ENCODE measurements around the gene SLC31A2. TPM values are rescaled to one million over a fixed set of nuclear protein-coding genes. Genes with fewer than 3 reads are reported as not detected.

Gene SLC31A2
- total RNA-seq, 2 donors from 2014 or later, result 8.8 to 34.3 TPM

GRCh38 chr9:113166039-113166438, 15.2 kb downstream of the SLC31A2 start:
- no peaks in the 10 kb centered on the region for H3K9me3 ChIP-seq
- TF ChIP-seq POLR2AphosphoS5 (IDR thresholded peaks at IDR 0.05) (no peak), POLR2A (IDR thresholded peaks at IDR 0.05) (no peak)
- WGBS, result 91% methylated on average over 4 of the region's 4 CpGs
- H3K27ac ChIP-seq, result no peak overlapping the region
- intact Hi-C loops (cut with DNase I), result no loop called here
- H3K36me3 ChIP-seq, result peaks cover 26 to 30% of the 10 kb centered on the region in 2 donors
- H3K4me3 ChIP-seq, result no peak overlapping the region
- DNase-seq (ENCODE audit: low spot score), result no peak
- H3K27me3 ChIP-seq (replicated peaks; ENCODE audit: insufficient read depth), result no peaks in the 10 kb centered on the region
- no peaks in the 10 kb centered on the region for H3K4me1 ChIP-seq (replicated peaks)

GRCh38 chr9:113168809-113169208, 18.0 kb downstream of the SLC31A2 start:
- H3K36me3 ChIP-seq, result peaks cover 29 to 30% of the 10 kb centered on the region in 2 donors
- WGBS, result 98% methylated on average over 5 of the region's 5 CpGs
- TF ChIP-seq CTCF (IDR thresholded peaks at IDR 0.05) (no peak), POLR2A (IDR thresholded peaks at IDR 0.05) (no peak), POLR2AphosphoS5 (IDR thresholded peaks at IDR 0.05) (no peak)

DNA sequence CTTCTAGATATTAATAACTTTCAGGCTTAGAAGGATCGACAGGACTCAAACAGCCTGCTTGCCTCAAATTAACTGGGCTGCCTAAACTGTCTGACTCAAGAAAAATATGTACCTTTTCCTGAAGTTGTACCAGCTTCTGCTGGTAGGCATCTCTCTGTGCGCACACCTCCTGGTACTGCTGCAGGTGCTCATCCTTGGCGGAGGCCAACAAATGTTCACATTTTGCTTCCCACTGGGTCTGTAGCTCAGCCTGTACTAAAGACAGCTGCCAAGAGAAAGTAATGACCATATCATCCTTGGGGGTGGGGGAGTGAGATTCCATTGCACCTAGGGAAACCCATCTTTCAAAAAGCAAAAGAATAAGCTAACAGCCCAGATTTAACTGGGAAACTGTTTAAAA, 22.5 kb downstream of the SLC31A2 start:
- WGBS, result 96% methylated on average over 3 of the region's 3 CpGs
- intact Hi-C loops (cut with DNase I), result no loop called here

More at GRCh38 chr9:113168809-113169208, 18.0 kb downstream of the SLC31A2 start:
- Histone ChIP-seq H3K4me3 (no peak overlapping the region), H3K4me1 (replicated peaks) (no peaks in the 10 kb centered on the region), H3K27me3 (replicated peaks; ENCODE audit: insufficient read depth) (no peaks in the 10 kb centered on the region), H3K9me3 (no peaks in the 10 kb centered on the region), H3K27ac (no peak overlapping the region)
- intact Hi-C loops (cut with DNase I), result no loop called here
- no peak for DNase-seq (ENCODE audit: low spot score)

GRCh38 chr9:113176803-113177202, 26.0 kb downstream of the SLC31A2 start:
- no peak for DNase-seq (ENCODE audit: low spot score)
- no peaks in the 10 kb centered on the region for H3K9me3 ChIP-seq
- H3K27ac ChIP-seq, result no peak overlapping the region
- no peaks in the 10 kb centered on the region for H3K27me3 ChIP-seq (replicated peaks; ENCODE audit: insufficient read depth)
- intact Hi-C loops (cut with DNase I), result no loop called here
- WGBS, result 98% methylated on average over 6 of the region's 6 CpGs
- H3K4me1 ChIP-seq (replicated peaks), result no peaks in the 10 kb centered on the region
- no peak overlapping the region for H3K4me3 ChIP-seq
- peaks cover 3 to 8% of the 10 kb centered on the region in 2 donors for H3K36me3 ChIP-seq
- TF ChIP-seq POLR2A (IDR thresholded peaks at IDR 0.05), result no peak
- TF ChIP-seq CTCF (IDR thresholded peaks at IDR 0.05), result no peak
- TF ChIP-seq POLR2AphosphoS5 (IDR thresholded peaks at IDR 0.05), result no peak

More for the DNA sequence above, 22.5 kb downstream of the SLC31A2 start:
- H3K4me1 ChIP-seq (replicated peaks), result no peaks in the 10 kb centered on the region
- no peak overlapping the region for H3K4me3 ChIP-seq
- H3K36me3 ChIP-seq, result peaks cover 27 to 28% of the 10 kb centered on the region in 2 donors
- no peaks in the 10 kb centered on the region for H3K9me3 ChIP-seq
- no peak overlapping the region for H3K27ac ChIP-seq
- H3K27me3 ChIP-seq (replicated peaks; ENCODE audit: insufficient read depth), result no peaks in the 10 kb centered on the region
- no peak for DNase-seq (ENCODE audit: low spot score)
- TF ChIP-seq POLR2AphosphoS5 (IDR thresholded peaks at IDR 0.05) (no peak), POLR2A (IDR thresholded peaks at IDR 0.05) (no peak), CTCF (IDR thresholded peaks at IDR 0.05) (no peak)

GRCh38 chr9:113177251-113177650, 26.4 kb downstream of the SLC31A2 start:
- peaks cover 3 to 8% of the 10 kb centered on the region in 2 donors for H3K36me3 ChIP-seq
- no peaks in the 10 kb centered on the region for H3K9me3 ChIP-seq
- intact Hi-C loops (cut with DNase I), result no loop called here
- 99% methylated on average over 2 of the region's 2 CpGs for WGBS
- no peak overlapping the region for H3K4me3 ChIP-seq
- DNase-seq (ENCODE audit: low spot score), result no peak
- H3K27me3 ChIP-seq (replicated peaks; ENCODE audit: insufficient read depth), result no peaks in the 10 kb centered on the region
- TF ChIP-seq POLR2A (IDR thresholded peaks at IDR 0.05) (no peak), POLR2AphosphoS5 (IDR thresholded peaks at IDR 0.05) (no peak), CTCF (IDR thresholded peaks at IDR 0.05) (no peak)
- no peak overlapping the region for H3K27ac ChIP-seq
- H3K4me1 ChIP-seq (replicated peaks), result no peaks in the 10 kb centered on the region

All from prostate gland (tissue), 2 donors.